Measurements from ENCODE around the gene GRM5.

GRM5 gene

GRCh38 chr11:88495836-88496235, 569.9 kb downstream of the GRM5 start:
- Histone ChIP-seq H3F3A (ENCODE audit: insufficient read depth, low read length) (no peaks in the 10 kb centered on the region), H3K4me3 (ENCODE audit: low read depth, low read length, poor library complexity, severe bottlenecking) (no peak overlapping the region), H3K4me2 (ENCODE audit: low read length) (no peak overlapping the region), H3K27ac (ENCODE audit: low read depth, low read length, poor library complexity, severe bottlenecking) (no peak overlapping the region), H2AFZ (ENCODE audit: low read length) (no peak overlapping the region), H3K36me3 (ENCODE audit: insufficient read depth, low read length) (no peaks in the 10 kb centered on the region), H3K27me3 (ENCODE audit: insufficient read depth, low read length) (no peaks in the 10 kb centered on the region), H3K79me2 (ENCODE audit: insufficient read depth, low read length) (no peaks in the 10 kb centered on the region), H3K9ac (ENCODE audit: low read length) (no peak overlapping the region), H3K9me2 (ENCODE audit: low read depth, low read length) (no peaks in the 10 kb centered on the region), H3K9me3 (ENCODE audit: low read length) (no peaks in the 10 kb centered on the region), H4K20me1 (ENCODE audit: insufficient read depth, low read length) (no peaks in the 10 kb centered on the region), H3K4me1 (ENCODE audit: insufficient read depth, low read length, severe bottlenecking) (no peaks in the 10 kb centered on the region)
- TF ChIP-seq CTCF (IDR thresholded peaks at IDR 0.05; ENCODE audit: low read length), result no peak
- TF ChIP-seq EZH2 (IDR thresholded peaks at IDR 0.05; ENCODE audit: borderline replicate concordance, low read length), result no peak

GRCh38 chr11:88494848-88495247, 570.9 kb downstream of the GRM5 start:
- H3K9me2 ChIP-seq (ENCODE audit: low read depth, low read length), result no peaks in the 10 kb centered on the region
- H3K9me3 ChIP-seq (ENCODE audit: low read length), result no peaks in the 10 kb centered on the region
- H3K27ac ChIP-seq (ENCODE audit: low read depth, low read length, poor library complexity, severe bottlenecking), result no peak overlapping the region
- H2AFZ ChIP-seq (ENCODE audit: low read length), result no peak overlapping the region
- H3K4me1 ChIP-seq (ENCODE audit: insufficient read depth, low read length, severe bottlenecking), result no peaks in the 10 kb centered on the region
- H3K4me3 ChIP-seq (ENCODE audit: low read depth, low read length, poor library complexity, severe bottlenecking), result no peak overlapping the region
- H3K36me3 ChIP-seq (ENCODE audit: insufficient read depth, low read length), result no peaks in the 10 kb centered on the region
- H3K9ac ChIP-seq (ENCODE audit: low read length), result no peak overlapping the region
- no peaks in the 10 kb centered on the region for H3K79me2 ChIP-seq (ENCODE audit: insufficient read depth, low read length)
- no peaks in the 10 kb centered on the region for H4K20me1 ChIP-seq (ENCODE audit: insufficient read depth, low read length)
- no peaks in the 10 kb centered on the region for H3F3A ChIP-seq (ENCODE audit: insufficient read depth, low read length)
- no peaks in the 10 kb centered on the region for H3K27me3 ChIP-seq (ENCODE audit: insufficient read depth, low read length)
- no peak for TF ChIP-seq EZH2 (IDR thresholded peaks at IDR 0.05; ENCODE audit: borderline replicate concordance, low read length)
- TF ChIP-seq CTCF (IDR thresholded peaks at IDR 0.05; ENCODE audit: low read length), result no peak
- H3K4me2 ChIP-seq (ENCODE audit: low read length), result no peak overlapping the region

- no peak overlapping the region for H3K9ac ChIP-seq (ENCODE audit: low read length)
These were observed 574.1 kb downstream of the GRM5 start for GRCh38 chr11:88491674-88492073.

More at GRCh38 chr11:88491674-88492073, 574.1 kb downstream of the GRM5 start:
- Histone ChIP-seq H3K27ac (ENCODE audit: low read depth, low read length, poor library complexity, severe bottlenecking) (no peak overlapping the region), H3K9me3 (ENCODE audit: low read length) (no peaks in the 10 kb centered on the region), H3K36me3 (ENCODE audit: insufficient read depth, low read length) (no peaks in the 10 kb centered on the region), H3K4me2 (ENCODE audit: low read length) (no peak overlapping the region), H3K27me3 (ENCODE audit: insufficient read depth, low read length) (no peaks in the 10 kb centered on the region), H3K79me2 (ENCODE audit: insufficient read depth, low read length) (no peaks in the 10 kb centered on the region), H3K4me3 (ENCODE audit: low read depth, low read length, poor library complexity, severe bottlenecking) (no peak overlapping the region), H2AFZ (ENCODE audit: low read length) (no peak overlapping the region), H4K20me1 (ENCODE audit: insufficient read depth, low read length) (no peaks in the 10 kb centered on the region), H3F3A (ENCODE audit: insufficient read depth, low read length) (no peaks in the 10 kb centered on the region), H3K9me2 (ENCODE audit: low read depth, low read length) (no peaks in the 10 kb centered on the region), H3K4me1 (ENCODE audit: insufficient read depth, low read length, severe bottlenecking) (no peaks in the 10 kb centered on the region)
- TF ChIP-seq CTCF (IDR thresholded peaks at IDR 0.05; ENCODE audit: low read length) (no peak), EZH2 (IDR thresholded peaks at IDR 0.05; ENCODE audit: borderline replicate concordance, low read length) (no peak)
